ENCODE results near the gene FEM1C.
"Not testable (repeated sequence)": the region's sequence is repeated elsewhere in the genome, so short reads cannot be mapped to it uniquely, and the experiment has no call there.

Gene FEM1C

DNA sequence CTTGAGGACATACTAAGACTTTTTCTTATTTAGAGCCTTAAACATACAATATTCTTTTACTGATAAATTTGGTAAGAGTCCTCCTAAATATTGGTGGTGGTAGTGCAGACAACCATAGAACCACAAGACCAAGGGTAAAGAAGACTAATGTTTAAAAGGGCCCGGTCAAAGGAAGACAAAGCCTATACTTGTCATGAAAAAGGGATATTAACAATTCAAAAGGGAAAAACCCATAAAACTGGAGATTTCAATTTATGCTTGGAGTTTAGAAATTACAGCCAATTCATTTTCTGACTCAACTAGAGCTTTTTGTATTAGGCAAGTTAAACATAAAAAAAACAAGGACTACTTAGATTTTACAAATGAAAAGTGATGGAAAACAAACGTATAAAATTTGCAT, 24.4 kb downstream of the FEM1C start:
- no peak for DNase-seq (ENCODE audit: low read depth, low spot score)

DNA sequence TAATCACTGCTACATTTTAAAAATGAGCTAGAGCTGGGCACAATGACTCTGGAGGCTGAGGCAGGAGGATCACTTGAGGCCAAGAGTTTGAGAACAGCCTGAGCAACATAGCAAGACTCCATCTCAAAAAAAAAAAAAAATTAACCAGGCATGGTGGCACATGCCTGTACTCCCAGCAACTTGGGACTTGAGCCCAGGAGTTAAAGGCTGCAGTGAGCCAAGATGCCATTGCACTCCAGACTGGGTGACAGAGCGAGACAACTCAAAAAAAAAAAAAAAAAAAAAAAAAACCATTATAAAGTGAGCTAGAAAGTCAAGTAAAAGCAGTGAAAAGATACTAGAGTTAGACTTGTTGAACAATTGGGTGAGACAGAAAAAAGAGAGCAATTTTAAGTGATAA, 28.2 kb downstream of the FEM1C start:
- no peak for DNase-seq (ENCODE audit: low read depth, low spot score)

DNA sequence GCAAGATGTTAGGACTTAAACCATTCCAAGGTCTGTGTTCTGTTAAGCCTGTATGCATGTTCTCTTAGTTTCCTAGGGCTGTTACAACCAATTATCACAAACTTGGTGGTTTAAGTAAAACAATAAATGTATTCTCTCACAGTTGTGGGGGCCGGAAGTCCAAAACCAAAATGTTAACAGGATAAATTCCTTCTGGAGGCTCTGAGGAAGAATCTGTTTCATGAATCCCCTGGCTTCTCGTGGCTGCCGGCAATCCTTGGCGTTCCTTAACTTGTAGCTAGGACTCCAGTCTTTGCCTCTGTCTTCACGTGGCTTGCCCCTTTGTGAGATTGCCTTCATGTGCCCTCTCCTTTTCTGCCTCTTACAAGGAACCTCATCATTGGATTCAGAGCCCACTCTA, 30.4 kb downstream of the FEM1C start:
- no peak for DNase-seq (ENCODE audit: low read depth, low spot score)

DNA sequence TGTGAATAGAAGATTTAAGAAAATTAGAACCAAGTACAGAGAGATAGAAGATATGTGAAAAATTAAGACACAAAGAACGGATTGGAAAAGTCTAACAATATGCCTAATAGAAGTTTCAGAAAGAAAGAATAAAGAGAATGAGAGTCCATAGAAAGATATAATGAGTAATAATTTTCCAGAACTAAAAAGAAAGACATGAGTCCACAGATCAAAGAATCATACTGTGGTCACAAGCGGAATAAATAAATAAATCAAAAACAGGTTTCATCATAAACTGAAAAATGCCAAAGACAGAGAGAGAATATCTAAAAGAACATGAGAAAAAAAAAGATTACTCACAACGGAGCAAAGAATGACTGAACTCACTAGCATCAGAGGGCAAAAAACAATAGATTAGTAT, 32.9 kb downstream of the FEM1C start:
- no peak for DNase-seq (ENCODE audit: low read depth, low spot score)

DNA sequence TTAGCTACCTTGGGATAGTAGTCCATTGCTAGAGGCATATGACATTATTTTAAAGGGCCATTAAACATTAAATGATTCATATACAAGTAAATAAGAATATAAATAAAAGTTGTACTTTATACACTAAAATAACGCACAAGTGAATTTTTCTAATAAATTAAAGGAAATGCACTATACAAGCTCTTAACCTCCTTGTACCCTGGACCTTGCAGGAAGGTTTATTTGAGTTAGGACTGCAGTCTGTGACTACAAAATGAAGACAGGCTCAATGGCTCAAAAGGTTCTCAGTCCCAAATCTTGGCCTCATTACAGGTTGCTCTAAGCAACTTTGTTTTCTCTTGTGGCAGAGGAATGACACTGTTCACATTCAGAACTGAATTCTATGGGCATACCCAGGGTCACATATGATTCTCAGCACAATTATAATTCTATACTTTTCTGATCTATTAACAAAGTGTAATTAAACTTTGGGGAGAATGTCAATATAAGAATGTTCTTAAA, 34.4 kb downstream of the FEM1C start:
- no peak for DNase-seq (ENCODE audit: low read depth, low spot score)

DNA sequence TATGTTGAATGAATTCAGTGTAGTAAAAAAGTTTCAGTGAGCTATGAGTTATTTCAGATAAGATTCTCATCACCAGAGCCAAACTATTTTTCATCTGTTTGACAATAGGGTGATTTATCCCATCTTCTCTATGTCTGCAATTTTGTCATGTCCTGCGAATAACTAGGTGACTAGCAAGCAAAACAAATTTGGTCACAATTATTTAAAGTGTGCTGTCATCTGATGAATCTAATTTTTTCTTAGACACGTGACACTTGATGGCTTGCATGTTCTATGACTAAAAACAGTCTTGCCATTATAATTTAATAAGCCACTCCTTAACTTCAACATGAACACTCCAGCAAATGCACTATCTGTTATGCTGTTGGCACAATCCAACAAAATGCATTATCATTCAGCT, 35.0 kb downstream of the FEM1C start:
- no peak for DNase-seq (ENCODE audit: low read depth, low spot score)

DNA sequence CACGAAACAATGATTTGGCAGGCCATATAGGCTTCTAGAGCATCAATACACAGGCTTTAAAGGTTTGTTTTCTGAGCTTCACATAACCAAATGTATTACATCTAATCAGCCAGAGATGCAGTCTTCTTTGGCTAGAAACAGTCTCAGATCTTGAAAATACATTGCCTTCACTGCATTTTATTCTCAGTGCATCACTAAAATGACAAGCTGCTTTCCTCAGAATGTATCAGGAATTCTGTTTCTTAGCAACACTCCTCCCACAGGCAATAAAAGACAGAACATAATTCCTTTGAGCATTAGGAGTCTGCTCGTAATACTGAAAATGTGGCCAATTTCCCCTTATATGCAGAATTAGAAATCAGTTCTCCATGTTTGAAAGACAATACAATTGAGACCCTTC, 36.9 kb downstream of the FEM1C start:
- DNase-seq (ENCODE audit: low read depth, low spot score), result no peak

DNA sequence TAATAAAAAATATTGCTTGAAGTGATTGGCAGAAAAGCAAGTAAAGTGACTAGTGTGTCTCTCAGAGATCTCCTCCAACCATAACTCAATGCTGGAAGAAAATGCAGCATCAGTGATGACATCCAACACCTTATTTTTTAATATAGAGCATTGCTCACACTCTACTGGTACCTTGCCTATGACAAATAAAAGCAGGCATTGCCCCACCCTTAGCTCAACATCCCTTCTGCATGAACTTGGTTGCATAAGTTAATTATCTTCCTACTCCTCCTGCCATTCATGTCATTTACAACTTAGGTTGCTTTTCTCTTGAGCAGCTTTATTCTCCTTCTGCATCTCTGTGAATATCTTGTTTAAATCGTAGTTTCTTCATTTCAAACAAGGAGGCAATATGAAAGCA, 41.2 kb downstream of the FEM1C start:
- DNase-seq (ENCODE audit: low read depth, low spot score), result no peak

DNA sequence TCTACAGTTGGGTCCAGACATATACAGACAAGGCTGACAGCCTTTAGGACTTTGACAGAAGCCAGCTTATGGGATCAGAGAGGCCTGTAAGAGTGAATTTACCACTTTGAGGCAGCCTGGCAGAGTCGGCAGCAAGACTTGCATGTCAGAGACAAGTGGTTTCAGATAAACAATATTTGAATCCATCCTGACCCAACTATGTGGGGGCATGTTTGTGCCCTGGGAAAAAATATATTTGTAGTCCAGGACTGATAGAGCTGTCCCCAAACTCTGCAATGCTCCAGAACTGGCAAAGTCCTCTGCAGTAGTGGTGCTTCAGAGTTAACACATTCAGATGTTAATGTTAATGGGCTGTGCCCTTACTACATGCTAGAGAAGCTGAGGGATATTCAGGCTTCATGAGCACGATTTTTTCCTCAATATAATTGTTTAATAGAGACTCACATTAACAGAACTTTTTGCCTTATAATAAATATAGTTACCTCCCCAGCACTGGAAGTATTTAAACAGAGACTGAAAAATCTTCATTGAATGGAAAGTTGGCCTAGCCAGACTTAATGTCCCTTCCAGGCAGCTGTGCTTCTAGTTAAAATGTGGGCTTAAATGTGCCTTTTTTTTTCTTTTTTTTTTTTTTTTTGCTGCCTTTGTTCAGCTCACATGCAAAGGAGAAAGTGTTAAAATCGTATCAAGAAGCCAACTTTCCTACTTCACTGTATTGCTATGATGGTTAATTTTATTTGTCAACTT, 42.9 kb downstream of the FEM1C start:
- DNase-seq (ENCODE audit: low read depth, low spot score), result no peak

DNA sequence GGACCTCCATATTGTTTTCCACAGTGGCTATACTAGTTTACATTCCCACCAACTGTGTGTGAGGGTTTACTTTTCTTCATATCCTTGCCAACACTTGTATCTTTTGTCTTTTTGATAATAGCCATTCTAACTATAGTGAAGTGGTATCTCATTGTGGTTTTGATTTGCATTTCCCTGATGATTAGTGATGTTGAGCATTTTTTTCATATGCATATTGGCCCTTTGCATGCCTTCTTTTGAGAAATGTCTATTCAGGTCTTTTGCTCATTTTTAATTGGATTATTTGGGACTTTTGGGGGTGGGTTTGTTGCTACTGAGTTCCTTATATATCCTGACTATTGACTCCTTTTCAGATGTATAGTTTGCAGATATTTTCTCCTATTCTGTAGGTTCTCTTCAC, 44.4 kb downstream of the FEM1C start:
- no peak for DNase-seq (ENCODE audit: low read depth, low spot score)

DNA sequence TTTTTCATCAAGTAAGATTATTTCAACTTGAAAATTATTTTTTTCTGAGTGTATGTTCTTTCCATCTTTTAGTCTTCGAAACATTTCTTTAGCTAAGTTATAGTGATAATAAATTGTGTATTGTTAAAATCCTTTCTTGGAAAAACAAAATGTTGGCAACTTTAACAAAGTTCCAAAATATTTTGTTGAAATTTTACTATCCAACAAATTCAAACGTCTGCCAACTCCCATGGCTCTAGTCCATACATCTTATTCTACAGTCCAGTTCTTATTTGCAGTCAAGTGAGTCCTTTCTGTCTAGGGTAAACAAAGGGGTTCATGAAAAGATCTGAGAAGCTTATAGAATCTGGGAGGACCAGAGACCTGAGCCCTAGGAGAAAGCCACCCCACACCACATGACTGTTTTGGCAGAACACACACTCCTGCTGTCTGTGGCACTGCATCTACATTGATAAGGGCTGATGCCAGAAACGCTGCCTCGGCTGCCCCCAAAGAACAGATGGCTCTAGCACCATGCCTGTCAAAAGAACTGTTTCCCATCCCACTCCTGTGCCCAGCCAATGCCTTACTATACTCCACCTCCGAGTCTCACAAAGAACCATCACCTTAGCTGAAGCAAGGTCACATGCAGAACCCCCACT, 47.5 kb downstream of the FEM1C start:
- no peak for DNase-seq (ENCODE audit: low read depth, low spot score)

DNA sequence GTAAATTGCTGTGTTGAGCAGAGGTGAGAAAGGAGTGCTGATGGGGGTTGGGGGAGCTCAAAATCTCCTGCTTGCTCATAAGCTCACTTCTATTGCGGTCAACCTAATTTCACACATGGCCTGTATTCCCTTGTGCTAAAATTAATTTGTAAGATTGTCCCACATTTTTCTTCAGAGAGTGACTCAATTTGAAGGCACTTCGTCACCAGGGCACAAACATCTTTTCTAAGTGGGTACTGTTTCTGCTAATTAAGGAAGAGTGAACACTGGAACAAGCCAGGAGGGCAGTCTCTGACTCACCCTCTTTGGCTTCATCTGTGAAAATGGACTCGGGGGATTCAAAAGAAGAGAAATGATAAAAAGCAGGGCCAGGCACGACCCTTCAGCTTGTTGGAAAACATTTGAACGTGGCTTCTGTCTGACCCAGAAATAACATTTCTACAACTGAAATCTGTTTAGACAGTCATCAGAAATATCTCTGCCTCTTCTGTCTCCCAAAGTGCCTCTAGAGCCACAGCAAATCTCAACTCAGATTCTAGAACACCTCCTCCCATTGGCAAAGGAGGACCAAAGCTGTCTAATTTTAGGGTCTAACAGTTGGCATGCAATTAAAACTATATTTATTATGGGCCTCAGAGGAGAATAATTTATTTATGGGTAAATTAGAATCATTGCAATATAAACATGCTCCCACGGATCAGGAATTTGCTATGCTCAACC, 49.8 kb downstream of the FEM1C start:
- DNase-seq (ENCODE audit: low read depth, low spot score), result no peak

DNA sequence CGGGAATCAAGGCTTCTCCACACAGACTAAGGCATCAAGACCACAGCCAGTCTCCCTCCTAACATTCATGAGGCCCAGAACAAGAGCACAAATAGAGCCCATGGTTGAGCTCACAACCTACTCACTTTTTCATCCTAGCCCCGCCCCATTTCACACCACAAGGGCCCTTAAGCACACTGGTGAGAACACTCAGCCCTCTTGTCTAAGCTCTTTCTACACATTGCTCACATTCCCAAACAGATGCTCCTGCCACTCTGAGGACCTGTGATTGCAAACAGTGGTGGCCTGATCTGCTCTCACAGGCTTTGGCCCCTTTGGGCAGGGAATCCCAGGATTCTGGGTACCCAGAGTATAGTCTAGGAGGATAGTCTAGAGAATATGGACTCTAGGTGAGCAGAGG, 54.0 kb downstream of the FEM1C start:
- no peak for DNase-seq (ENCODE audit: low read depth, low spot score)

DNA sequence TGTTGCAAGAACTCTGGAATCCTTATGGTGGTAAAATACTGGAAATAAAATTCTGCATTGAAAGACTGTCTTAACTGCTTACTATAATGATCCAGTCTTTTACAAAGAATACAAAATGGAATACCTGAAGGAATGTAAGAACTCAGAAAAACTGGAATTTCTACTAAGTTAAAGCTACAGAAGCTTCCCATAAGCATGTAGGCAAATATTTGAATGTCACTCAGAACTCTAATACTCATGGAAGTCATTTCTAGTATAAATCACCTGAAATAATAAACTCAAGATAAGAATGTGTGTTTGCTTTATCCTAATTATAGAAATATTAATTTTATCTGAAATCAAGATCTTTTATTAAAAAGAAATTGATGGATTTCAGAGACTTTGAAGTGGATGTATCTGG, 54.8 kb downstream of the FEM1C start:
- DNase-seq (ENCODE audit: low read depth, low spot score), result no peak

DNA sequence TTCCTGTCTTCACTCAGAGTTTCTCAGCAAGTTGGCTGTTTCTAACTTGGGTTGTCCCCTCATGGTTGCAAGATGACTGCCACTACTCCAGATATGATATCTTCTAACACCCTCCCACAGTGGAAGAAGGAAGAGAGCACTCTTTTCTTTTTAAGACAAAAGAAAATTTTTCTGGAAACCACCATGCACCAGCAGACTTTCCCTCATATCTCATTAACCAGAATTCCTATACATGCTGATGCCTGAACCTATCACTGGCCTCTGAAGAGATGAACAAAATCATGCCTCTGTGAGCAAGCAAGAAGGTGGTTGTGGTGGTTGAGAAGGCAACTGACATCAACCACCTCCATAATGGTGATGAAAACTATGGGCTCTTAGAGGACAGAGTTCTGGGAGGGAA, 56.8 kb downstream of the FEM1C start:
- DNase-seq (ENCODE audit: low read depth, low spot score), result no peak

DNA sequence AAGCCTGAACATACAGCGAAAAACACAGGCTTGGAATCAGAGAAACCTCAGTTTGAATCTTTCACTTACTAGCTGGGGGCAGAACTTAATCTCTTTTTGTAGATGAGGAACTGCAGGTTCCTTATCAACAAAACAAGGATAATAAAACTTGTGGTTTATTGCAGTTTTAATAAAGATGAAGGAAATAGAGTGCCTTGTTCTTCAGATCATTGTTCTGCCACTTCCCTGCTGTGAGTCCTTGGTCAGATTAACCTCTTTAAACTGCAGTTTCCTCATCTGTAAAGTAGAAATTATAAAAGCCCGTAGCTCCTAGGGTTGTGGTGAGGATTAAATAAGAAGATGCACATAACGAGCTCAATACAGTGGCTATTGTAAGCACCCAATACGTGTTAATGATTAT, 57.4 kb downstream of the FEM1C start:
- DNase-seq (ENCODE audit: low read depth, low spot score), result no peak

DNA sequence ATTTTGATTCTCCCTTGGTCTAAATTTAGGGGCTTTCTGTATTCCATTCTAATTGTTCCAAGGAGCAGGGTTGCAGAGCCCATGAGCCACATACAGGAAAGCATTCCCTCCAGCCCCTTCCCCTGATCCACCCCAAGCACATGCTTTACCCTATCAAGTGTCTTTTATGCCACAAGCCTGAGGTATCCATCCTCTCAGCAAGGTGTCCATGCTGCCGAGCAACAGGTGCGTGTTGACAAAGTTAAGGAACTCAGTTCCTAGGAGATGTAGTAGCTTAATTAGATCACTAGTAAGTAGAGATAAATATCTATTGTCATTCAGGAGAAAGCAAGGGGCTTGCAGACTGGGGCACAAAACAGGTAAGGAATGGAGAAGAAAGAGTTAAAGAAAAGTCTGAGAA, 57.8 kb downstream of the FEM1C start:
- DNase-seq (ENCODE audit: low read depth, low spot score), result no peak

DNA sequence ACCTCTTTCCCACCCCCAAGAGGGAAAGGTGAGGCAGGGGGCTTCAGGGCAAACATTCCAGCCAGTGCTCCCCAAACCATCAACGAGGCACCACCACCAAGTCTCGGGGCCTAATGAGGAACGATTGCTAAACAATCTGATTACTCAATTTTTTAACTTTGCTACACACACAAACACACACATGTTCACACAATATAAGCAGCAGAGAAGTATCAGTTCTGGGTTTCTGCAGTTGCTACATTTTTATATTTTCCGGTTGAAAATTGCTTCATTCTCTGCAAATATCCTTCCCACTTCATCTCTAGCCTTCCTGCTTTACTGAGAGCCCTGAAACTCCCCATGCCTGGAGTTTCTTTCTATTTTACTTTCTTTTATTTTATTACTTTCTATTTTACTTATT, 60.2 kb downstream of the FEM1C start:
- no peak for DNase-seq (ENCODE audit: low read depth, low spot score)

DNA sequence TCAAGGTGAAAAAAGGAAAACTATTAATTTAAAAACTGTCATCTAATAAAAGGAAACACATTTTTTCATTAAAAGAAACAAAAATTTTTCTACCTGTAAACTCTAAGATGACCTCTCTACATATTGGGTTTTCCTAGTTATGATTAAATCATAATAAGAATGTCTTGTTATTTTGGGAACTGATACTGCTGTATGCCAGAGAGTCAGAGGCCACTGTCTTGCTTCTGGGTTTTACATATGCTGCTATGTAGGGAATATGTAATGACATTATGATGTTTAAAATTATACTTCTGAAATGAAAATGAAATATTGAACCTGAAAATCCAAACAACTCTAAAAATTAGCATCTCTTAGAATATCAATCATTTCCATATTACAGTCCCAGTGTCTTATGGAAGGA, 63.7 kb downstream of the FEM1C start:
- no peak for DNase-seq (ENCODE audit: low read depth, low spot score)

DNA sequence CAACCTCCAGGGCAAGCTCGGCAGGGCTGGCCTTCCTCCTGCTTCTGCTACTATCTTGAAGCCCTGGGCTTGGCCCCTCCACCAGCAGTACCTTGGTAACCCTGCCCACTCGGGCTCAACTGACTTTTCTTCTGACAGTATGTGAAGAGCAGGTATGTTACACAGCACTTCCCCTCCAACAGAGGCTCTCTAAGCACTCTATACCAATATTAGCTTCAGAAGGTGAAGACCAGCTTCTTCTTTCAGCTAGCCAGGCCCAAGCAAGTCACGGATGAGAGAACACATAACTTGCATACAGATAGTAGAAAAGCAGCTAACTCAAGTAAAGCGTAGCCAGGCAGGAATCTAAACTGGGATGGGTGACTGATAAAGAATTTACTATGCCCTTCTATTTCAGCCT, 64.3 kb downstream of the FEM1C start:
- no peak for DNase-seq (ENCODE audit: low read depth, low spot score)

DNA sequence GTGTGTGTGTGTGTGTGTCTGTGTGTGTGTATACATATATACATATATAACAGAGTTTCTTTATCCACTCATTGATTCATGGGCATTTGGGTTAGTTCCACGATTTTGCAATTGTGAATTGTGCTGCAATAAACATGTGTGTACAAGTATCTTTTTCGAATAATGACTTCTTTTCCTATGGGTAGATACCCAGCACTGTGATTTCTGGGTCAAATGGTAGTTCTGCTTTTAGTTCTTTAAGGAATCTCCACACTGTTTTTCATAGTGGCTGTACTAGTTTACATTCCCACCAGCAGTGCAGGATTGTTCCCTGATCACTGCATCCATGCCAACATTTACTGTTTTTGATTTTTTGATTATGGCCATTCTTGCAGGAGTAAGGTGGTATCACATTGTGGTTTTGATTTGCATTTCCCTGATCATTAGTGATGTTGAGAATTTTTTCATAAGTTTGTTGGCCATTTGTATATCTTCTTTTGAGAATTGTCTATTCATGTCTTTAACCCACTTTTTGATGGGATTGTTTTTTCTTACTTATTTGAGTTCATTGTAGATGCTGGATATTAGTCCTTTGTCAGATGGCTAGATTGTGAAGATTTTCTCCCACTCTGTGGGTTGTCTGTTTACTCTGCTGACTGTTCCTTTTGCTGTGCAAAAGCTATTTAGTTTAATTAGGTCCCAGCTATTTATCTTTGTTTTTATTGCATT, 65.3 kb downstream of the FEM1C start:
- DNase-seq (ENCODE audit: low read depth, low spot score), result not testable (repeated sequence)

DNA sequence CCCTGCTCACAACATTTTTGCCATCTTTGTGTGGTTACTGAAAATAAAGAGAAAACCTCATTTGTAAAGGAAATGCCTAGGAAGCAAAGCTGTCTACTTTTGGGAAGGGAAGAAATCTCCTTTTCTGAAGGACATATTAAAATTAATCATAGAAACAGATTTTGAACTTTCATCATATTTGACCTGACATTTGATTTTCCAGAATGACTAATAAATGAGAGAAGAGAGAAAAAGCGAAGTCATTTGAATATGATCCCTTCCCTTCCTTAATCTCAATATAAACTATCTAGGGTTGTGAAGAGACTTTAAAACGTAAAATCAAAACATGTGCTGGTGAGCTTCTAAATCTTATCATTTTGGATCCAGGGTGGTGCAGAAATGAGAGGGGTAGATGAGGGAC, 66.3 kb downstream of the FEM1C start:
- no peak for DNase-seq (ENCODE audit: low read depth, low spot score)
